ENCODE results near the gene GIT1.

The GIT1 gene

DNA sequence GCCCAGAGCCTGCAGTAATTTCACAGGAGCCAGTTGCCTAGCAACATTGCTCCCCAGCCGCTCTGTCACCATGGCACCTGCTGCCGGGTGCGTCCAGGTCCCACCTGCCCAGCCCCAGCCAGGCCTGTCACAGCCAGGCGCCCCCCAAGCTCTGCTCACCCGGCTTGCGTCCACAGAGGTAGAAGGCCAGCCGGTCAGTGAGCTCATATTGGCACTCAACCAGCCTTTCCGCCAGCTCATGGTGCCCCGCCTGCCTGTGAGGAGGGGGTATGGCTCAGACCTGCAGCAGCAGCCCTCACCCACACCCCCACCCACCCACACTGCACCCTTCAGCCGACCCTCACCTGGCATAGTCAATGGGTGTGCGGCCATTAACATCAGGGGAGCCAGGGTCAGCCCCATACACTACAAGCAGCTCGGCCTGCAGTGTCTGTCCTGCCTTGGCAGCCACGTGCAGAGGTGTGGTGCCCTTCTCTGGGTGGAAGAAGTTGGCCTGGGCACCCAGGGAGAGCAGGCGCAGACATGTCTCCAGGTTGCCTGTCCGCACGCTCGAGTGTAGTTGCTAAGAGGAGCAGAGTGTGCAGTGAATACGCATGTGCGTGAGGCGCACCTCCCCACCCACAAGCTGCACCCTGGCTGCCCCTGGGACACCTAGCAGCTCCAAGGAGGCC is 7.7 kb downstream of the GIT1 start:
- DNase-seq = peak in 20 of 58 donors; percentile 21 to 69 (median 34)

- DNase-seq = peak in 55 of 58 donors; percentile 33 to 92 (median 78)
Observed at GRCh38 chr17:29579866-29580771, 9.3 kb downstream of the GIT1 start.

DNA sequence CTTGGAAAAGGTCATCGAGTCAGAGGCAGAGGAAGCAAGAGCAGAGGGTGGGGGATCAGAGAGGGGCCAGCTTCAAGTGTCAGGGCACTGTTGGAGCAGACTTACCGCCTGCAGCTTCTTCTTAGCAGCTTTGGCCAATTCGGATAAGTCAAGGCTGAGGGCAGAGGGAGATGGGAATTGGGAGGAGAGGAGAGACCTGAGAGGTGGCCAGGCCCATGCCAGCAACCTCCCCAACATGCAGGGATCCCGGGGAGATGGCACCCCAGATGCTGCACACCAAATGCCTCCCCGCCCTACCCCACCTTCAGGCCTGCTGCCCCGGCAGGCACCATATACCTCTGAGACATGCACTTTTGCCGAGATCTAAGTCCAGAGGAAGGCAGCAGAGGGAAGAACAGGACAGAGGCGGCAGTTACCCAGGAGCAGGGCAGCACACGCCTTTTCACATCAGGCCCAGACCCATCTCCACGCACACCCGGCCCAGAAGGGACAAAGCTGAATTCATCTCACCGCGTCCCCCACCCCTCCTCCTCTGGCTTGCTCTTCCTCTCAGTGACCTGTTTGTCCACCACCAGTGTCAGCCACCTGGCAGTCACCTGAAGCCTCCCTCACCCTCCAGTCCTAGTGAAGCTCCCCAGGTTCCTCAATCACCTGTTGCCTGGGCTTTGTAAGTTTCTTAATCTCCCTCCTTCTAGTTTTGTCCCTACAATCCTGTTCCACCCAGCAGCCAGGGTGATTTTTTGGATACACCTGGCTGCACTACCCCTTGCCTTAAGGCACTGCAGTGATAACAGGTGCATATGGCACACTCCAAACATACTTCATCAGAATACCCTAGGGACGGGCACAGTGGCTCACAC is 10.6 kb downstream of the GIT1 start:
- DNase-seq = no peak

GRCh38 chr17:29577385-29578211 is 11.8 kb downstream of the GIT1 start:
- peak in 49 of 58 donors; percentile 24 to 91 (median 73) for DNase-seq

GRCh38 chr17:29577001-29577370 is 12.5 kb downstream of the GIT1 start:
- DNase-seq = no peak

DNA sequence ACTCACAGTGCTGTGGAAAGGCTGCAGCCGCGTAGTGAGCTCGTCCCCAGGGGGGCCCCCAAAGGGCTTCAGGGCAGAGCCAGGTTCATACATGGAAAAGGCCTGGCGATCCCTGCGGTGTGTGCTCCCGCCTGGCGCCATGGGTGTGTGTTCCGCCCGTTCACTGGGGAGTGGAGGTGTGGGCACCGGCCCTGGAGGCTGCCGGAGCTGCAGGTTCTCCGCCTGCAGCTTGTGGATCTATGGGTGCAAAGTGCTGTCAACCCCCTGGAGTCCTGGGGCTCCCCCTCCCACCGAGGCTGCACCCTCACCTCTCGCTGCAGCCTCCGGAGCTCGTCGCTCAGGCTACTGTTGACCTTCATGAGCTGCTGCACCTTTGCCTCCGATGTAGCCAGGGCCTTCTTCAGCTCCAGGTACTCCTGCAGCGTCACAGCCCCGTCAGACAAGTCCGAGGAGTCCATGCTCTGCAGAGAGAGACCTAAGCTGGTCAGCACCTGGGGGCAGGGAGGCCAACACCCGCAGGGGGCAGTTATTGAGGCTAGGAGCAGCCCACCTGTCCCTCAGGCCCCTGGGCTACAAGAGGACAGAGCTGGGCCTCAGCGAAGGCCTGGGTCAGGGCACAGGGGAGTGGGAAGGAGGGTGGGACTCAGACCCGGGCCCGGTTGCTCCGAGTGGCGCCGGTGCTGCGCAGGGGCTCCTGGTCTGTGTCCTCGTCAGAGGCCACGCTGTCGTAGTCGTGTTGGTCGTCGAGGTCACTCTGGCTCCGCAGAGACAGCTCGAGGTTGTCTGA is 13.0 kb downstream of the GIT1 start:
- DNase-seq = no peak

DNA sequence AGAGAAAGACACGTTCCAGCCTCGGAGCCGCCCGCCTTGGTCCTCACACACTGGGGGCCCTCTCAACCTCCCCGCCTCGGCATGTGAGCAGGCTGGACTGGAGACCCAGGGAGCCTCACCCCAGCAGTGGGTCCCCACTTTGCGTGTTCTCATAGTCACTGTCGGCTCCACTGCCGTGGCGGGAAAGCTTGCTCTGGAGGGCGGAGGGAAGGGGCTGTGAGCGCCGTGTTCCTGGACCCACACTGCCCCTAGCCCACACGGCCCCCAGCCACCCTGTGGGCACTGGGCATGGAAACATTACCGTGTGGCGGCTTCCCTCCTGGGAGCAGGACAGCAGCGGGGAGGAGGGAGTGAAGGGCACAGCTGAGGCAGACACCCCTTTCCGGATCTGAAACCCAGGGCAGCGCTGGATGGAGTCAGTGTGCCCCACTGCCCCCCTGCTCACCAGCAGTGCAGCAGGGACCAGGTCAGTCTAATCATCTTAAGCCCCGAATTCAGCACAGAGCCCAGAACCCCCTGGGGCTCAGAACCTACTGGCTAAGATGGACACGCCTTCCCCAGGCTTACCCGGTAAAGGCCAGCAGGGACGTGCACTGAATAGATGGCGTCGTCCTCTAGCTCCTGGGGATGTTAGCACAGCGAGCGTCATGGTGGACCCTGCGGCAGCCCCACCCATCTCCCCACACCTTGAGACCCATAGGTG is 13.8 kb downstream of the GIT1 start:
- no peak for DNase-seq

DNA sequence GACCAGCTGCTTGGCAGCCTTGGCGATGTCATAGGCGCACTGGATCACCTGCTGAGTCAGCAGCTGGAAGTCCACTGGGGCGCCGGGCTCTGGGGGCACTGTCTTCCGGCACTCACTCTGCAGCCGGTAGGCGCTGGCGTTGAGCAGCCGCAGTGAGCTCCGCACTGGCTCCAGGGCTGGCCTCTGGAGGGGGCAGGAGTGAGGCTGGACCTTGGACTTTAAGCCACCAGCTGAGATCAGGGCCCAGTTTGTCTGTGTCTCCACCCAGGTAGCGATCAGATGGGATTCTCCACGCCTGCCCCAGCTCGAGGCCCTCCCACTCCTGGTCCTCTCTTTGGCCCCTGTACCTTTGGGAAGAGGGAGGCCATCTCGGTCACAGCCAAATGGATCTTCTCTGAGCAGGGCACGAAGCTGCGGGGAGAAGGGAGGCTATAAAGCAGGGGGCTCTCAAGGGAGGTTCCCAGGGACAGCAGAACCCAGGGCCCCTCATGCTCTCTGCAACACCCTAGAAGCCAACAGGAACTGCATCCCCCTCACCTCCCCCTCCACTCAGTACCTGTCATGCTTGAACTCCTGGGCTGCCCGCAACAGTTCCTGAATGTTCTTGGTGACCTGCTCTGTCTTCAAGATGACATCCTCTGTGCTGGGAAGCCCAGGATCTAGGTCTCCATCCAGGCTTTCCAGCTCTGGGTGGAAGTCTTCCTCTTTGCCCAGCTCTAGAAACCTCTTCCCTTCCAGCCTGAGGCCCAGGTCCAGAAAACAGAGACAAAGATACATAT is 14.5 kb downstream of the GIT1 start:
- no peak for DNase-seq

DNA sequence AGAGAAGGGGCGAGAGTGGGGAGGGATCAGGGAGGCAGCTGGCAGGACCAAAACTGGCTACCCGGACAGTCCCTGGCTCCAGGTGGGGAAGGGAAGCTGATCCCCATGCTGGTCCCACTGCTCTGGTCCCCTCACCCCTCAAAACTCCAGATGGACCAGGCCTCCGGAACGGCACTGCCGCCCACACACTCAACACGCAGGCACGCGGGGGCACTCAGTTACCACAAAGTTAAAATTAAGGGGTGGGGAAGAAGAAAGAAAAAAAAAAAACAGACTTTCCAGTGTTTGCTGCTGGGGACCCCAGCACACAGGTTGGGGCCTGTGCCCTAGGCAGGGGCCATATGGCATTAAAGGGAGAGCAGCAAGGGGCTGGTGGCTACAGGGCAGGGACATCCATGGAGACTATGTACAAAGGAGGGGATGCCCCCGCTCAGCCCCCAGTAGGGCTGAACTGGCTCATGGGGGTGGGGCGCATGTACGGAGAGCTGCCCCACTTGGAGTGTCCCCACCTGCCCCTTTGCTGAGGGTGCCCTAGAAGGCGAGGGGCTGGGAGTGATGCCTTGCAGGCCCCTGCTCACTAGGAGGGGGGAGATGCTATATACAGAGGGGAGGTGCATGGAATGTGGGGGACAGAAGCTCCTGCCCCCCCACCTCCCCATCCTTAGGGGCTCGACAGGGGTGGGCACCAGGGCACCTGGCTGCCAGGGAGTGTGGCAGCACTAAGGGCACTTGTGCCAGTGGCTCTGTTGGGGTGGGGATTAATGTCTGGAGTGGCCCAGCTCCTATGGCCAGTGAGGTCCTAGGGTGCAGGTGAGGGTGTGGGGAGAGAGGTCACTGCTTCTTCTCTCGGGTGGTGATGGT is 15.3 kb downstream of the GIT1 start:
- DNase-seq = no peak

DNA sequence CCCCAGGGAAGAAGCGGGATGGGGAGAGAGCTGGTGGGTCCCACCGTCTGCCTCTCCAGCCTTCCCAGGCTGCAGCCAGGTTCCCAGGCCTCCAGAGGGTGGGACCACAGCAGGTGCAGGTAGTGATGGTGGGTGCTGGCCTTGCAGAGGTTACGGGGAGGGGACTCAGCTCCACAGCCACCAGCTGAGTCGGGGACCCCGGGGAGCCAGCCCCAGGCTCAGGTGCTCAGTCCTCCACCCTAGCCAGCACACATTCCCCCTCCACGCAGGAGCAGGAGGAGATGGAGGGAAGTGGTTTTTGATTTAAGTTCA is 15.9 kb downstream of the GIT1 start:
- DNase-seq = no peak

DNA sequence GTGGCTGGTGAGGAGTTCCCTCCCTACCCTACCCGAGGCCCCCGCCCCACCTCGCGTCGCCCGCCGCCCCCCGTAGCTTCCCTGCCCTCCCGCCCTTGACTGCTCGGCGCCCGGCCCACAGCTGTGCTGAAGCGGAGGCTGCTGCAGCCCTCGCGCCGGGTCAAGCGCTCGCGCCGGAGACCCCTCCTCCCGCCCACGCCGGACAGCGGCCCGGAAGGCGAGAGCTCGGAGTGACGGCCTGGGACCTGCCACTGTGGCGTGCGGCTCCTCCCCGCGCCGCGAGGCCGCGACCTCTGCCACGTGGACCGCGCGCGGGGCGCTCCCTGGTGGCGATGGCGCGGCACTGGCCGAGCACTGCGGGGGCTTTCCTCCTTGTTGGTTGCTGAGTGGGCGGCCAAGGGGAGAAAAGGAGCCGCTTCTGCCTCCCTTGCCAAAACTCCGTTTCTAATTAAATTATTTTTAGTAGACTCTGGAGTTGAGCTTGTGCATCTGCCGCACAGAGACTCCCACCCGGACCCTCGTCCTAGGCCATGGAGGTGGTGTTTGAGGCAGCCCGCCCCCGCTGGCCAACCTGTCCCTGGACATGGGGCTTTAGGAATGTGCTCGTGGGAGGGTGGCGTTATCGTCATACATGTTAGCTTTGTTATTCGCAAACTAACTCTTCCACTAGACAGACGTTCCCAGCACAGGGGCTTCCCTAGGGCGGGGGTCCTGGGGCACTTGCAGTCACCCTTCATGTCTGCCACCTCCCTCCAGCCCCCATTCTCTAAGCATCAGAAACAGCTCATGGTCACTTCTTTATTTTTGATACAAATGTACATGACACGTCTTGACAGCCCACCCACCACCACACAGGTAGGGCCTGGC is 16.5 kb downstream of the GIT1 start:
- peak in 30 of 58 donors; percentile 29 to 67 (median 47) for DNase-seq

DNA sequence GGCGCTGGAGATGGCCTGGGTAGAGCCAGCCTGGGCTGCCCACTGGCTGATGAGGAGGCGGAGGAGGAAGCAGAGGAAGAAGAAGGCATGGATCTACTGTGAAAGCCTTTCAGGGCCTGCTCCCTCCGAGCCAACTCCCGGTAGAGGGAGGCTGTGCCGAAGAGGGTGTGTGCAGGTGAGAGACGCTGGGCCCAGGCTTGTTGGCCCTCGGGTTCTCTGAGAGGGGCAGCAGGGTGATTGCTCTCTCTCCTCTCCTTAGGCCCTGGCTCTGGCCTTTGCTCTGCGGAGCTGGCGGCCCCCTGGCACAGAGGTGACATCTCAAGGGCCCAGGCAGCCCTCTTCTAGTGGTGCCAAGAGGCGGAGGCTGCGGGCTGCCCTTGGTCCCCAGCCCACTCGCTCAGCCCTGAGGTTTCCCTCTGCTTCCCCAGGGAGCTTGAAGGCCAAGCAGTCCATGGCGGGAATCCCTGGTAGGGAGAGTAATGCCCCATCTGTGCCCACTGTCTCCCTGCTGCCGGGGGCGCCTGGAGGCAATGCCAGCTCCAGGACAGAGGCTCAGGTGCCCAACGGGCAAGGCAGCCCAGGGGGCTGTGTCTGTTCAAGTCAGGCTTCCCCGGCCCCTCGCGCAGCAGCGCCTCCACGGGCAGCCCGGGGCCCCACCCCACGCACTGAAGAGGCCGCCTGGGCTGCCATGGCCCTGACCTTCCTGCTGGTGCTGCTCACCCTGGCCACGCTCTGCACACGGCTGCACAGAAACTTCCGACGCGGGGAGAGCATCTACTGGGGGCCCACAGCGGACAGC is 17.4 kb downstream of the GIT1 start:
- DNase-seq = no peak

DNA sequence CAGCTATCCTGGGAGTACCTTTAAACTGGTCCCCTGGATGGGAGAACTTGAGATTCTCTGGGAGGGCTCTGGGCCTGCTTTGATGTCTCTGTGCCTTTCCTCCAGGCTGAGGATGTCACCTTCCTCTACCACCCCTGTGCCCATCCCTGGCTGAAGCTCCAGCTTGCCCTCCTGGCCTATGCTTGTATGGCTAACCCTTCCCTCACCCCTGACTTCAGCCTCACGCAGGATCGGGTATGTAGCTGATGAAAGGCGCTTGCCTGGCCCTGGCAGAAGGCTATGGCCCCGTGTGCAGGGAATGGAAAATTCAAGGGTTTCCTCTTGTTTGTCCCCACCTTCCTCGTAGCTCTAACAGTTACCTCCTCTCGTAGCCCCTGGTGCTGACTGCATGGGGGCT is 18.0 kb downstream of the GIT1 start:
- no peak for DNase-seq

DNA sequence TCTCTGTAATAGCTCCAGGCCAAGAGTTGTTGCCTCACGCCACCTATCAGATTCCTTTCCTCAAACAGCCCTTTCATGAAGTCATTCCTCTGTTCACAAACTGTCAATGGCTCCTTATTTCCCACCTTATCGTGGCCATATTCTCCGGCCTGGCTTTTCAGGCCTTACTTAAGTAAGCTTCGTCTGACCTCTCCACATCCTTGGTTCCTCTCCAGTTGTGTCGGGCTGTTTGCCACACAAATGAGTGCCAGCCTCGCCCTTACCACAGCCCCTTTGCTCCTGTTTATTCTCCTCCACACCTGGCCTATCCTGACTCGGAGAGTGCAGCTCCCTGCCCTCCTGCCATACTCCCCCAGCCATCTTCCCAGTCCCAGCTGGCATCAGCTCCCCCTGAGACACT is 18.9 kb downstream of the GIT1 start:
- no peak for DNase-seq

DNA sequence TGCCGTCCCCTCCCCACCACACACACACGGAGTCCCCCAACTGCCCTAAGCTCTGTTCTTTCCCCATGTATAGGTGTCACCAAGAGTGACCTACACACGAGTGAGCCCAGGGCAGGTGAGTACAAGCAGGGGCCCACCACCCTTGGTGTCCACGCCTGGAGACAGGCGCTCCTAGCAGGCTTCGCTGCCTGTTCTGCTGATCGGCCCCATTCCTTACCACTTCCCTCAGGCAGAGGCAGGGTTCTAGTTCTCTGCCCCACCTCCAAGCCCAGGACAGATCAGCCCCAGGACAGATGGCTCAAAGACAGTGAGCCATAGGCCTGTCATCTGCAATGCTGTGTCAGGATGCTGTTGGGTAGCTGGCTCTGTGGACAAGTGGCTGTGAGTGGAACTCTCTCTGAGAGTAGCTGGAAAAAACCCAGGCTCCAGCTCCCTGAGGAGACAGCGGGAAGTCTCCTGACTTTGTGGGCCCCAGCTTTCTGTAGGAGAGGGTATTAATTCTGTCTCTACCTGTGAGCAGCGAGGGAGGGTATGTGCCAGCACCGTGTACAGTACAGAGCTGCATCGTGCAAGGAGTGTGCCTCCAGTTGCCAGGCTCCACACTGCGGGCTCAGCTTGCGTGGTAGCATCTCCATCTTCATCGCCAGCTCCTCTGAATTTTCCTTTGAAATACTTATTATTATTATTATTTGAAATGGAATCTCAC is 20.1 kb downstream of the GIT1 start:
- DNase-seq = no peak
